NCI-H526 (cell line): Measurements from ENCODE around the gene SATB1.
"Not testable (repeated sequence)": the region's sequence is repeated elsewhere in the genome, so short reads cannot be mapped to it uniquely, and the experiment has no call there.

ENCODE experiments used
- DNase-seq, 2 experiments: peaks; one replicate each; lab custom pipeline; 2025; lab: John Stamatoyannopoulos, UW

The SATB1 gene

GRCh38 chr3:18424729-18425640, at the start of gene SATB1:
Gene SATB1 (minus strand): TSS chr3:18425339. CDS start chr3:18420967, 4,372 bp downstream.
- peak; percentile 77 to 92 for DNase-seq

- DNase-seq: no peak
Observed at GRCh38 chr3:18474202-18474601, 49.1 kb upstream of the SATB1 start.

- no peak for DNase-seq
Observed at GRCh38 chr3:18469775-18470174, 44.6 kb upstream of the SATB1 start.

- no peak for DNase-seq
Observed at GRCh38 chr3:18466136-18466535, 41.0 kb upstream of the SATB1 start.

- no peak for DNase-seq
Observed at GRCh38 chr3:18454766-18455165, 29.6 kb upstream of the SATB1 start.

GRCh38 chr3:18449618-18450017, 24.5 kb upstream of the SATB1 start:
- not testable (repeated sequence) for DNase-seq

GRCh38 chr3:18447720-18448119, 22.6 kb upstream of the SATB1 start:
- no peak for DNase-seq

- peak; percentile 63 for DNase-seq
Observed at GRCh38 chr3:18446149-18446825, 21.1 kb upstream of the SATB1 start.

- DNase-seq: peak in 1 of 2 experiments; percentile 51
Observed at GRCh38 chr3:18445401-18446148, 20.4 kb upstream of the SATB1 start.

- peak; percentile 34 to 85 for DNase-seq
Observed at GRCh38 chr3:18444595-18445400, 19.7 kb upstream of the SATB1 start.

GRCh38 chr3:18443665-18444594, 18.8 kb upstream of the SATB1 start:
- DNase-seq: peak; percentile 47 to 84

GRCh38 chr3:18442756-18443664, 17.9 kb upstream of the SATB1 start:
- DNase-seq: peak; percentile 37 to 62

GRCh38 chr3:18441551-18441950, 16.4 kb upstream of the SATB1 start:
- DNase-seq: no peak

GRCh38 chr3:18440066-18440722, 15.1 kb upstream of the SATB1 start:
- DNase-seq: no peak

- no peak for DNase-seq
Observed at GRCh38 chr3:18439281-18439680, 14.1 kb upstream of the SATB1 start.

GRCh38 chr3:18438586-18438985, 13.4 kb upstream of the SATB1 start:
- DNase-seq: no peak

- no peak for DNase-seq
Observed at GRCh38 chr3:18436213-18436612, 11.1 kb upstream of the SATB1 start.

- no peak for DNase-seq
Observed at GRCh38 chr3:18434711-18435110, 9.6 kb upstream of the SATB1 start.

- DNase-seq: no peak
Observed at GRCh38 chr3:18432752-18433151, 7.6 kb upstream of the SATB1 start.
